Gastrocnemius medialis (tissue), 4 donors: ENCODE data around the gene TYRO3. TPM values are rescaled to one million over a fixed set of nuclear protein-coding genes. Genes with fewer than 3 reads are reported as not detected.

ENCODE experiments used
- ATAC-seq, 2 donors: fragments of 150-250 bp; one replicate each; pipeline ENCODE4 v1.9.1; 2016
- DNase-seq, 2 donors: peaks; one replicate each; pipeline ENCODE4 v3.0.0-alpha.2; 2019
- H3K27ac ChIP-seq, 4 donors: fragments of 200-600 bp; sonication (generic); 1 replicate in 1 of 4; 2 replicates in 3 of 4; pipeline ENCODE4 v1.5.1; 2016 to 2018; ENCODE audit warnings: mild to moderate bottlenecking in 2 of 4, moderate library complexity in 1 of 4
- H3K27me3 ChIP-seq, 3 donors: fragments of 200-600 bp; sonication (generic) in 2 of 3; 1 replicate in 1 of 3; 2 replicates in 2 of 3; pipeline versions ENCODE4 v1.5.1 to v1.6.0; 2016 to 2019; ENCODE audit warnings: mild to moderate bottlenecking in 1 of 3, moderate library complexity in 1 of 3
- H3K36me3 ChIP-seq, 2 donors: fragments of 200-600 bp; sonication (generic) in 1 of 2; one replicate each; pipeline ENCODE4 v1.5.1; 2017 to 2018
- H3K4me1 ChIP-seq, 2 donors: fragments of 200-600 bp; sonication (generic) in 1 of 2; one replicate each; pipeline ENCODE4 v1.5.1; 2016 to 2017; ENCODE audit warnings: mild to moderate bottlenecking in 2 of 2
- H3K4me3 ChIP-seq, 4 donors: fragments of 200-600 bp; sonication (generic) in 3 of 4; 1 replicate in 1 of 4; 2 replicates in 3 of 4; pipeline ENCODE4 v1.5.1; 2016 to 2019; ENCODE audit warnings: mild to moderate bottlenecking in 2 of 4
- H3K9me3 ChIP-seq, 3 donors: fragments of 200-600 bp; sonication (generic) in 2 of 3; 1 replicate in 1 of 3; 2 replicates in 2 of 3; pipeline ENCODE4 v1.5.1; 2016 to 2019
- CTCF ChIP-seq, 5 experiments: fragments of 450-650 bp in 3 of 5; fragments of 200-600 bp in 2 of 5; sonication (generic) in 2 of 5; IDR thresholded peaks in 4 of 5; conservative IDR thresholded peaks in 1 of 5; 1 replicate in 4 of 5; 2 replicates in 1 of 5; pipeline ENCODE4 v1.5.1; 2016 to 2019; ENCODE audit warnings: antibody characterized with exemption in 5 of 5, mild to moderate bottlenecking in 3 of 5, moderate library complexity in 3 of 5
- POLR2A ChIP-seq, 2 donors: fragments of 450-650 bp; IDR thresholded peaks; one replicate each; pipeline ENCODE4 v1.6.1; 2017; ENCODE audit warnings: antibody characterized with exemption in 2 of 2, mild to moderate bottlenecking in 2 of 2, moderate library complexity in 2 of 2
- in situ Hi-C, 4 donors: fragments of 200-750 bp; cut with MboI; loops; one replicate each; pipeline versions ENCODE4 v1.15.0 to v1.8.0; 2017; ENCODE audit warnings: low sequenced_read_pairs in 4 of 4
- intact Hi-C: fragments of 100-400 bp; cut with DNase I; formaldehyde crosslinking; loops from one replicate; pipeline ENCODE4 v1.15.1; 2023; ENCODE audit warnings: low total_unique reads
- total RNA-seq, 4 donors: library from RNA; depleted of rRNA; stranded (reverse); fragments of >200 nt; gene quantifications; one replicate each; pipeline versions ENCODE4 v1.1.0 to v1.2.3, GENCODE V29; 2016

The TYRO3 gene
- total RNA-seq, 4 donors from 2014 or later, result 1.6 to 4.4 (median 2.4) TPM

DNA sequence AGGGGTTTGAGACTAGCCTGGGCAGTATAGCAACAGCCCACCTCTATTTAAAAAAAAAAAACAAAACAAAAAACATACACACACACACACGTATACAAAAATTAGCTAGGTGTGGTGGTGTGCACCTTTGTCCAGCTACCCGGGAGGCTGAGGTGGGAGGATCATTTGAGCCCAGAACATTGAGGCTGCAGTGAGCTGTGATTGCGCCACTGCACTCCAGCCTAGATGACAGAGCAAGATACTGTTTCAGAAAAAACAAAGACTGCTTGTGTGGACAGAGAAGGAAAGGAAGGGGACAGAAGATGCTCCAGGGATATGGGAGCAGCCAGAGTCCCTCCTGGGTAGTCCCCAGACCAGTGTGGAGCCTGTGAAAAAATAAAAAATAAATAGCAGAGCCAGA, 12.9 kb downstream of the TYRO3 start:
- in situ Hi-C loops, result no loop called here
- no peak for ATAC-seq

DNA sequence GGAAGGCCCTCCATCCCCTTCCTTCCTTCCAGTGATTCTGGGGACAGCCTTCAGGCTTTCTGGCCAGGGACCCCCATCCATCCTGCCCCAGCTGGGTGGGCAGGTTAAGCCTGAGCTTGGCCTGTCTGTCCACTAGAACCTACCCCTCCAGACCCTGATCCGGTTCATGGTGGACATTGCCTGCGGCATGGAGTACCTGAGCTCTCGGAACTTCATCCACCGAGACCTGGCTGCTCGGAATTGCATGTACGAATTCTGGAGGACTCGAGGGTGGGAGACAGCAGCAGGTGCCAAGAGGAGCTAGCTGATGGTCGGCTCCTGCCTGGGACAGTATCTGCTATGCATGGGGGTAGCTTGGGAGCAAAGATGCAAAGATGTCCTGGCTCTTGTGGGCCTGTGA, 13.9 kb downstream of the TYRO3 start:
- DNase-seq (no peak), ATAC-seq (no peak)
- Histone ChIP-seq H3K4me1 (no peaks in the 10 kb centered on the region), H3K36me3 (no peaks in the 10 kb centered on the region), H3K4me3 (no peak overlapping the region), H3K9me3 (no peaks in the 10 kb centered on the region), H3K27me3 (no peaks in the 10 kb centered on the region), H3K27ac (no peak overlapping the region)
- no peak for TF ChIP-seq CTCF (IDR thresholded peaks at IDR 0.05 in 4 of 5, conservative IDR thresholded peaks at IDR 0.05 in 1 of 5)
- TF ChIP-seq POLR2A (IDR thresholded peaks at IDR 0.05), result no peak
- intact Hi-C loops, result no loop called here
- in situ Hi-C loops, result no loop called here

More for the DNA sequence above, 12.9 kb downstream of the TYRO3 start:
- no peak for TF ChIP-seq POLR2A (IDR thresholded peaks at IDR 0.05)
- TF ChIP-seq CTCF (IDR thresholded peaks at IDR 0.05 in 4 of 5, conservative IDR thresholded peaks at IDR 0.05 in 1 of 5), result no peak
- no peak overlapping the region for H3K4me3 ChIP-seq
- no peak for DNase-seq
- intact Hi-C loops, result no loop called here
- H3K27me3 ChIP-seq, result no peaks in the 10 kb centered on the region
- H3K27ac ChIP-seq, result no peak overlapping the region
- no peaks in the 10 kb centered on the region for H3K4me1 ChIP-seq
- H3K9me3 ChIP-seq, result no peaks in the 10 kb centered on the region
- no peaks in the 10 kb centered on the region for H3K36me3 ChIP-seq

- ATAC-seq (no peak), DNase-seq (no peak)
- TF ChIP-seq POLR2A (IDR thresholded peaks at IDR 0.05) (no peak), CTCF (IDR thresholded peaks at IDR 0.05 in 4 of 5, conservative IDR thresholded peaks at IDR 0.05 in 1 of 5) (no peak)
- intact Hi-C loops, result no loop called here
- H3K36me3 ChIP-seq, result no peaks in the 10 kb centered on the region
- no peaks in the 10 kb centered on the region for H3K4me1 ChIP-seq
- no peaks in the 10 kb centered on the region for H3K27me3 ChIP-seq
- in situ Hi-C loops, result no loop called here
- no peak overlapping the region for H3K27ac ChIP-seq
- H3K4me3 ChIP-seq, result no peak overlapping the region
- H3K9me3 ChIP-seq, result no peaks in the 10 kb centered on the region
Measured at GRCh38 chr15:41573396-41573795, 14.4 kb downstream of the TYRO3 start.

DNA sequence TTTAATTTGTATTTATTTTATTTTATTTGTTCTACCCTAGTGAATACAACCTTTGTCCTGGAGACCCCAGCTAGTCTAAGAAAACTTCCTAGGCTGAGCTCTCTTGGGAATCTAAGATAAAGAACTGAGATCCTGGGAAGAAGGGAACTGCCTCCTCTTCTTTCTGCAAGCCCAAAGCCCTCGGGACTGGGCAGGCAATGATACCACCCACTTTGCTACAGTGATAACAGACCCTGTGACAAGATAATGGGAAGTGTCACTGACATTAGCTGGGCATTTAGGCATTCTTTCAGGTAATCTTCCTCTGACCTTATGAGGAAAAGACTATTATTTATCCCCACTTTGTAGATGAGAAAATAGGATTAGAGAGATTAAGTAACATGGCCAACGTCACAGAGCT, 15.1 kb downstream of the TYRO3 start:
- in situ Hi-C loops (no loop called here), intact Hi-C loops (no loop called here)
- TF ChIP-seq POLR2A (IDR thresholded peaks at IDR 0.05) (no peak), CTCF (IDR thresholded peaks at IDR 0.05 in 4 of 5, conservative IDR thresholded peaks at IDR 0.05 in 1 of 5) (no peak)
- H3K4me3 ChIP-seq, result no peak overlapping the region
- H3K27ac ChIP-seq, result no peak overlapping the region
- H3K9me3 ChIP-seq, result no peaks in the 10 kb centered on the region
- H3K36me3 ChIP-seq, result no peaks in the 10 kb centered on the region
- ATAC-seq, result no peak
- H3K4me1 ChIP-seq, result no peaks in the 10 kb centered on the region
- no peaks in the 10 kb centered on the region for H3K27me3 ChIP-seq
- DNase-seq, result no peak

DNA sequence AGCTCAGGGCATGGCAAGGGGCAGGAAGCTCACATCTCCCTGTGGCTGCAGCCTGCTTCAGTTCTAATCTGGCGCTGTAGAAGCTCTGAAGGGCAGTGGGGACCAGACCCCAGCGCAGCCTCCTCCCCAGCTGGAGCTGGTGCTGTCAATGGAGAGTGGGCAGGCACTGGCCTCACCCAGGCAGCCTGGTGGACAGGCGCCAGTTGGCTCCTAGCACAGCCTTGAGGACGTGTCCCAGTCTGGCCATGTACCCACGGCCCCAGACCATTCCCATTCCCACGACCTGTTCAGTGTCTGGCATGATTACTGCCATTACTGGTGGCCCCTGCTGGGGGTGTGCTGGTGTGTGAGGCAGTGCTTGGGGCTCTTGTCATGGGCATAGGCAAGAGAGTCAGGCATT, 16.3 kb downstream of the TYRO3 start:
- H3K27me3 ChIP-seq, result no peaks in the 10 kb centered on the region
- no peak for TF ChIP-seq CTCF (IDR thresholded peaks at IDR 0.05 in 4 of 5, conservative IDR thresholded peaks at IDR 0.05 in 1 of 5)
- no peak for TF ChIP-seq POLR2A (IDR thresholded peaks at IDR 0.05)
- in situ Hi-C loops, result no loop called here
- DNase-seq (no peak), ATAC-seq (no peak)
- H3K36me3 ChIP-seq, result no peaks in the 10 kb centered on the region
- intact Hi-C loops, result no loop called here
- no peak overlapping the region for H3K4me3 ChIP-seq
- no peaks in the 10 kb centered on the region for H3K9me3 ChIP-seq
- H3K27ac ChIP-seq, result no peak overlapping the region
- H3K4me1 ChIP-seq, result no peaks in the 10 kb centered on the region
